HTR-8/SVneo (cell line): ENCODE data around the gene KMT5C.

Experiments used
- DNase-seq: peaks from one replicate; pipeline ENCODE4 v3.0.0; 2011; ENCODE audit warnings: low spot score, mixed read lengths; ENCODE audit not compliant: insufficient read length
- FAIRE-seq: peaks from 2 replicates; lab custom pipeline; 2011; peaks lifted over from hg19 to GRCh38; lab: Jason Lieb, UNC

The KMT5C gene

DNA sequence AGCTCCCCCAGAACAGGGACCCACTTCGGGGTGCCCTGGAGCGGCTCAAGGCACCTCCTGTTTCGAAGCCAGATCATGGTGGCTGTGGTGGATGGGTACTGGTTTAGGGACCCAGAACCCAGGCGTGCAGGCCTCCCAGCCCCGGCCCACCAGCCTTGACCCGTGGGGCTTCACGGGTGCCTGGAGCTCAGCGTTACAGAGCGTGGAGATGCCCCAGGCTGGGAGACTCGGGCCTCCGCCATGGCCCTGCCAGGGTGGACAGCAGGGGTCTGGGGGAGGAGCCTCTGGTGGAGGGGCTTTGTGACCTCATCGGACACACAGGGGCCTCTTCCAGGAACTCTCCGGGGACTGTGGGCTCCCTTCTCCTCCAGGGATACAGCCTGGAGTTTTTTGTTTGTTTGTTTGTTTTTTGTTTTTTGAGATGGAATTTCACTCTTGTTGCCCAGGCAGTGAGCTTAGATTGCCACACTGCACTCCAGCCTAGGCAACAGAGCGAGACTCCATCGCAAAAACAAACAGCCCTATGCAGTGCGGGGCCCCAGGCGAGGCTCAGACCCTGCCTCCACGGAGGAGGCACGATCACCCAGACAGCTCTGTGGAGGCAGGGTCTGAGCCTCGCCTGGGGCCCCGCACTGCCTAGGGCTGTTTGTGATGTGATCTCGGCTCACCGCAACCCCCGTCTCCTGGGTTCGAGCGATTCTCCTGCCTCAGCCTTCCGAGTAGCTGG lies 23.5 kb downstream of the KMT5C start, which contains the start of gene GARIN5B:
Gene GARIN5B, minus strand, starts transcription at position 271 of the 727 bp plus-strand sequence. Its CDS starts 194 bp downstream, at position 77.
- FAIRE-seq (no peak), DNase-seq (no peak)

DNA sequence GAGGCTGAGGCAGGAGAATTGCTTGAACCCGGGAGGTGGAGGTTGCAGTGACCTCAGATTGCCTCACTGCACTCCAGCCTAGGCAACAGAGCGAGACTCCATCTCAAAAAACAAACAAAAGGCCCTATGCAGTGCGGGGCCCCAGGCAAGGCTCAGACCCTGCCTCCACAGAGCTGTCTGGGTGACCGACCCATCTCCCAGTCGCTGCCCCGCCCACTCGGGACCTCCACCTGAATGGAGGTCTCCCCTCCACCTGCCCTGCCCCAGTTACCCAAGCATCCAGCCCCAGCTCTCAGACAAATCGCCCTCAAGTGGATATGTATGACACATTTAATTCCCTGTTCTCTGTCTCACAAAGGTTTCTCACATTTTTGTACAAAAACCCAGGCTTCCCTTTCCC lies 25.6 kb downstream of the KMT5C start:
- DNase-seq (no peak), FAIRE-seq (no peak)

DNA sequence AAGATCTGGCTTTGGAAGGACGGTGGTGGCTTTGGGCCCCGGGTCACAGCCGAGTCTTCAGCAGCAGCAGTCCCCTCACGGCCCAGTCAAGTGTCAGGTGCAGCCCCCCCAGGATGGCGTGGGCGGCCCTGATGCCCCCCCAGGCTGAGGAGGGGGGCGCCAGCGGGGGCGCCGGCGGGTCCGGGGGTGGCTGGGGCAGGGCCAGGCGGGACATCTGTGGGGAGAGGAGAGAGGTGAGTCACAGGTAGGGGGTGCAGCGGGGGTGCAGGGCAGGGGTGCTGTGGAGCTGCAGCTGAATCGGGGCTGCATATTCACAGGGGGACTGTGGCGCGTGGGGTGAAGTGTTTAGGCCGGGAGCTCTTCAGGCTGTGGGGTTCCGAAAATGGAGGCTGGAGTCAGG lies 26.3 kb downstream of the KMT5C start:
- DNase-seq (no peak), FAIRE-seq (no peak)

DNA sequence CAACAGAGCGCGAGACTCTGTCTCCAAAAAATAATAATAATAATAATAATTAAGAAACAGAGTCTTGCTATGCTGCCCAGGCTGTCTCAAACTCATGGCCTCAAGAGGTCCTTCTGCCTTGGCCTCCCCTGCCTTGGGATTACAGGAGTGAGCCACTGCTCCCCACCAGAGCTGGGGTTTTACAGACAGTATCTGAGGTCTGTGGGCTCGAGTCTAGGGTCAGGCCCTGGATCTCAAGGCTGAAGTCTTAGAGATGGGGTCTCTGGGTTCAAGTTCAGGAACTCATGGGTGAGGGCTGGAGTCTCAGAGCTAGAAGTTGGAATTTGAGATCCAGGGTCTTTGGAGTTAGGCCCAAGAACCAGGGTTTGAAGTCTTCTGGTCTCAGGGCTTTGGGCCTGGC lies 27.1 kb downstream of the KMT5C start:
- no peak for FAIRE-seq

DNA sequence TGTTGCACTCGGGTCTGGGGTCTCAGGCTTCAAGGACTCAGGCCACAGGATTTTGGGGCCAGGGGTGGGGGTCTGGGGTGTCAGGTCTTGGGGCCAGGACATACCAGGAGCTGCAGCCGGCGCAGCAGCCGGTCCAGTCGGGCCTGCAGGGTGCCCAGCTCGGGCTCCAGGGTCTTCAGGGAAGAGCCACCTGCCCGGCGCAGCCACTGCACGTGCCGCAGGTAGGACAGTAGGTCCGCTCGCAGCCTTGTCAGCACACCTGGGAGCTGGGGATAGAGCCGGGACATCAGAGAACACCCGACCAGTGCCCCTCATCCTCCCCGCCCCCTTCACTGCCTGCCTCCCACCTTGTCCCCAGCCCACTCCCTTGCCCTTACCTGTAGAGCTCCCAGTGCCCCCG lies 28.4 kb downstream of the KMT5C start:
- no peak for DNase-seq
- FAIRE-seq, result no peak

More for the DNA sequence above, 27.1 kb downstream of the KMT5C start:
- DNase-seq, result no peak

DNA sequence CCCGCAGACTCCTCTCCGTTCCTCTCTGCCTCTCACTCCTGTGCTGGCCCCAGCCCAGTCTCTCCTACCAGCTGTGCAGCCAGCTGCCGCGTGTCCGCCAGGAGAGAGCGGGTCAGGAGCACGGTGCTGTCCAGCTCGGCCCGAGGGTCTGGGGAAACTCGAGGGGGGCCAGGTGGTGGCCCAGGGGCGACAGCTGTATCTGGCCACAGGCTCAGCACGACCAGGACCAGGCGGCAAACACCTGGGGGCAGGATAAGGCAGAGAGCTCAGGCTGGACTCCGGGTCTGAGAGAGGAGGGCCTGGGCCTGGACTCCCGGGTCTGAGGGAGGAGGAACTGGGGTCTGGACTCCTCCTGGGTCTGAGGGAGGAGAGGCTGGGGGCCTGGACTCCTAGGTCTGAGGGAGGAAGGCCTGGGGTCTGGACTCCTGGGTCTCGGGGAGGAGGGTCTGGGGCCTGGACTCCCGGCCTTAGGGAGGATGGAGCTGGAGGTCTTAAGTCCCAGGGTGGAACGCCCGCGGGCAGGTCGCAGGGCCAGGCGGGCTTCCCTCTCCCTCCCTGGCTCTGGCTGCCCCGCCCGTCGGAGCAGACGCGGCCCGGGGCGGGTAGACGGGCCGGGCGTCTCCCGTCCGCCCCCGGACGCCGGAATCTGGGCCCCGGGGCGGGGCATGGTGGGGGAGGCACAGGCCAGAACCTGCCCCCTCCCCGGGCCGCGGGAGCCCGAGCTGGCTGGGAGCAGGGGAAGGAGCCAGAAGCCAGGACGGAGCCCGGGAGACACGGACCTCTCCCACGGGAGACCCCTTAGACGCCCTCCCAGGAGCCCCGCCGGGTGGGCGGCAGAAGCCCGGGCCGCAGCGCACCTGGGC lies 29.3 kb downstream of the KMT5C start:
- no peak for DNase-seq
- FAIRE-seq, result no peak

DNA sequence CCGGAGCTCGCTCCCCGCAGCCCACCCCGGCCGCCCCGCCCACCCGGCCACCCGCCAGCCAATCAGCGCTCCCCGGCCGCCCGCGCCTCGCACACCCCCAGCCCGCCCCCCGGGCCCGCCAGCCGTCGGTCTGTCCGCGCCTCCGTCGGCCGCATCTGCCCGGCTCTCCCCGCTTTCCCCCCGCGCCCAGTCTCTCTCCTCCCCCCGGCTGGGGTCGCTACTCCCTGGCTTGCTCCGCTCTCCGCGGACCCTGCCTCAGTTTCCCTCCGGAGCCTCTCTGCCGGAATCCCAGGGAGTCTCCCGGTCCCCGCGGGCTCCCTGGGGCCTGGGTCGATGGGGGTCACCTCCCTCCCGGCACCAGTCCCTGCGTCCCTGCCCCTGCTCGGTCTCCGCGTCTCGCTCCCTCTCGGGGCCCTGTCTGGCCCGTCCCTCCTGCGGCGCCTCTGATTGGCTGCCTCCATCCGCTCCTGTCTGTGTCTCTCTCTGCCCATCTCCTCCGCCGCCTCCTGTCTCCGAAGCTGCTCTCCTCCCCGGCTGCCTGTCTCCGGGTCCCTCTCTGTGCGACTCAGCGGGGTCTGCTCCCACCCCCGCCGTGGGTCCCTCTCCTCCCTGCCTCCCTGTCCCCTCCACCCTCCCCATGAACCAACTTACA lies 30.1 kb downstream of the KMT5C start:
- DNase-seq (peak; percentile 83), FAIRE-seq (peak; percentile 44)

GRCh38 chr19:55370305-55370988 lies 30.8 kb downstream of the KMT5C start, which contains the start of gene IL11:
Gene IL11, minus strand, starts transcription at chr19:55370463. Its CDS starts 153 bp downstream, at chr19:55370310.
- DNase-seq, result peak; percentile 72
- FAIRE-seq, result peak; percentile 85

DNA sequence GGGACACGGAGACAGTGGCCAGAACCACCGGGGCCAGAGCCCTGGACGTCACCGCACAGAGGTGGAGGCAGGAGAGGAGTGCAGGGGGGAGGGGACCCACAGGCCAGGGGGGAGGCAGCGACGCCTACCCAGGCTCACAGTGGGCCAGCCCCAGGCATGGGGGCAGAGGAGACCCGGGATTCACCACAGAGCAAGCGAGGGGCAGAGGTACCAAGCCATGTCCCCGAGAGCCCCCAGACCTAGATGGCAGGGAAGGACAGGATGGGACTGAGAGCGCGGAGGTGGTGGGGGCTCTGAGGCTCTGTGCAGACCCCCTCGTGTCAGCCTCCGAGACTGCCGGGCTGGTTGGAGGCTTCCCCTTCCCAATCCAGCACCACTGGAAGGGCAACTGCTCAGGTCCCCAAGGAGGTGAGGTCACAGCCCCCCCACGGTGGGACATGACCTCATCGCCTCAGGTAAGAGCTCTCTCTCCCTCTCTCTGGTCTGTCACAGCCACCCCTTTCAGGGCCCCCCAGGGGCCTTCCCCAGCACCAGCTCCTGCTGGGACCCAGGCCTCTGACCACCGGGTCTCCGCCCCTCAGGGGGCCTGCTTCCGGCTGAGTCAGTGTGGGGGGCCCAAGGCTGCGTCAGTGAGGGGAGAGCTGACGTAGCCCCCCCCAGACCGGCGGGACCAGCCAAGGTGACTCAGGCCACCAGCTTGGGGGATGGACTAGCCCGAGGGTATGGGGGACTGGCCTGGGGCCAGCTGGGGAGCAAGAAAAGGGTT lies 32.8 kb downstream of the KMT5C start:
- FAIRE-seq, result peak; percentile 38
- DNase-seq, result peak; percentile 79

DNA sequence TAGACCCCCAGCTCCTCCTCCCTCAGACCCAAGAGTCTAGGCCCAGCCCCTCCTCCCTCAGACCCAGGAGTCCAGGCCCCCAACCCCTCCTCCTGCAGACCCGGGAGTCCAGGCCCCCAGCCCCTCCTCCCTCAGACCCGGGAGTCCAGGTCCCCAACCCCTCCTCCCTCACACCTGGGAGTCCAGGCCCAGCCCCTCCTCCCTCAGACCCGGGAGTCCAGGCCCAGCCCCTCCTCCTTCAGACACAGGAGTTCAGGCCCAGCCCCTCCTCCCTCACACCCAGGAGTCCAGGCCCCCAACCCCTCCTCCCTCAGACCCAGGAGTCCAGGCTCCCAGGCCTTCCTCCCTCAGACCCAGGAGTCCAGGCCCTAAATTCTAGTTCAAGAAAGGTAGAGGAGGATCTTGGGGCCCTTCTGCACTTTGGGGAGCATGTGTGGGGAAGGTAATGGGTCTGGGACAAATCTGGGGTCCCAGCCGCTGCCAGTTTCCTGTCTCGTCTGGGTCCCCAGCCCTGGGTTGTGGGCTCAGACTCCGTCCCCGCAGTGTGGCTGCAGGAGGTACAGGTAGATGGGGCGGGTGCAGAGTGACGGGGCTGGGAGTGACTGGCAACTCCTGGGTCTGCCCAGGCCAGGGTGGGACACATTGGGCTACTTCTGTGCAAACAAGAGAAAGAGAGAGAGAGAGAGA lies 33.8 kb downstream of the KMT5C start:
- no peak for DNase-seq

GRCh38 chr19:55373993-55374757 lies 34.5 kb downstream of the KMT5C start:
- DNase-seq (peak; percentile 75), FAIRE-seq (peak; percentile 67)

More for the DNA sequence above, 33.8 kb downstream of the KMT5C start:
- FAIRE-seq, result no peak

DNA sequence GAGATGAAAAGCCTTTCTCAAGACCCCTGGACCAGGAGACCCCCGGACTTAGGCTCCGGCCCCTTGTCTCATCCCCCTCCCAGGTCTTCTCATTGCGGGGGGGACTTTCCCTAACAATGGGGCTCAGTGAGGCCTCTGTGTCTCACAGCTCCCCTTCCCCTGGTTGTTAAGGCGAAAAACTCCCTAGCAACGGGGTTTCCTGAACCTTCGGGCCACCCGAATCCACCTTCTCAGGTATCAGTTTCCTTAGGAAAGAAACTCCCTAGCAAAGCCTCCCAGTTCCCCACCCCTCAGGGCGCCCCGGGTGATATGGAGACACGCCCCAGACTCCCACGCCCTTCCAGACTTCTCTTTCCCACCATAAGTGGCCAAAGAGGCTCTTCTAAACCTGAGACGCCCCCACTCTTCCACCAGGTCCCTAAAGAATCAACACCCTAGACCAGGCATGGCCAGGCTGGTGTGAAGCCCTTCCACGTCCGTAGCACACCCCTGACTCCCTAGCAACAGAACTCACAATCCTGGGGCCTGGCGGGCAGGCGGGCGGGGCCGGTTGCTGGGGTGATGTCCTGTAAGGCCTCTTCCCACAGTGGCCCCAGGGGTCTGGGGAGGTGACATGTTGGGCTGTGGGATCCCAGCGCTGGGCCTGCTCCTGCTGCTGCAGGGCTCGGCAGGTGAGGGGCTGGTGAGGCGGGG lies 36.7 kb downstream of the KMT5C start, which contains the start of gene TMEM190:
Gene TMEM190, plus strand, starts transcription at position 586 of the 693 bp plus-strand sequence. Its CDS starts 28 bp downstream, at position 614.
- DNase-seq (no peak), FAIRE-seq (no peak)

GRCh38 chr19:55377356-55378131 lies 37.9 kb downstream of the KMT5C start:
- DNase-seq (no peak), FAIRE-seq (no peak)

DNA sequence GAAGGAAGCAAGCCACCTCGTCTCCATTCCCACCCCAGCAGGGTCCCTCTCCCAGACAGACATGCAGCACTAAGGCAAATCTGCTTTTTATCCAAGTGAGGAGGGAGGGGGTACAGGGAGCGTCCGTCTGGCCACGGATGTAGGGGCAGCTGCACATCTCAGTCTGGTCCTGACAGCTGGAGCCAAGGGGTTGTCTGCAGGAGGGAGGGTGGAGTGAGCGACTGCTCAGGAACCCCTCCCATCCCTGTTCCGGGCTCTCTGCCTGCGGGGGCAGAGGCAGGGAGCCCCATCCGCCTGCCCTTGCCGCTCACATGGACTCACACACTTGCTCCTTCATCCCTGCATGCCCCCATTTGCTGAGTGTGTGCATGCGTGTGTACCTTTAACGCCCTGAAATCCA lies 39.5 kb downstream of the KMT5C start:
- no peak for FAIRE-seq
- no peak for DNase-seq

- FAIRE-seq (peak; percentile 48), DNase-seq (no peak)
Measured at GRCh38 chr19:55382013-55382412, 42.3 kb downstream of the KMT5C start.

DNA sequence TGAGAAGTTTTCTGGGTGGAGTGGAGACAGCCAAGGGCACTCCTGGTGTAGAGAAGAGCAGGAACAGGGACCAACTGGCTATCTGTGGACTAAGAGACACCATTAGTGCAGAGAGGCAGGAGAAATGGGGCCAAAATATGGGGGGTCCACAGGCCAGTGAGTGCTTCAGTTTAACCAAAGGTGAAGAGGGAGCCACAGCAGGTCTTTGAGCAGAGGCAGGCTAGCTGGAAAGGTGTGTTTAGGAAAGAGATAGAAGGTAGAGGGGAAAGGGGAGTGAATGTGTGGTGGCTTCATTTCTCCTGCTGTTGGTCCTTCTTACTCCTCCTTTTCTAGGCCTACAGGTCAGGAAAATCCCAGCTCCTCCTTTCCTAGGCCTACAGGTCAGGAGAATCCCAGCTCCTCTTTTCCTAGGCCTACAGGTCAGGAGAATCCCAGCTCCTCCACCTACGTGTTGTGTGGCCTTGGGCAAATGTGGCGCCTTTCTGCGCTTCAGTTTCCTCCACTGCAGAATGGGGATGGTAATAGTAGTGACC lies 42.9 kb downstream of the KMT5C start:
- FAIRE-seq (no peak), DNase-seq (no peak)
